Measurements from ENCODE around the gene MT3.

The MT3 gene

GRCh38 chr16:56560447-56560846, 28.9 kb upstream of the MT3 start:
- TF ChIP-seq TCF4 (CRISPR knock-in tag; IDR thresholded peaks at IDR 0.05; ENCODE audit: borderline replicate concordance) (no peak), GLIS3 (CRISPR knock-in tag; IDR thresholded peaks at IDR 0.05) (no peak), ZFP3 (CRISPR knock-in tag; IDR thresholded peaks at IDR 0.05) (no peak), CREB5 (CRISPR knock-in tag; IDR thresholded peaks at IDR 0.05; ENCODE audit: low read depth) (no peak), SNAI2 (CRISPR knock-in tag; IDR thresholded peaks at IDR 0.05) (no peak), ZNF8 (CRISPR knock-in tag; IDR thresholded peaks at IDR 0.05) (no peak), BACH2 (CRISPR knock-in tag; IDR thresholded peaks at IDR 0.05; ENCODE audit: borderline replicate concordance) (no peak), ZNF565 (CRISPR knock-in tag; conservative IDR thresholded peaks at IDR 0.05; ENCODE audit: low read depth) (no peak), ESRRG (CRISPR knock-in tag; IDR thresholded peaks at IDR 0.05) (no peak), TOX (CRISPR knock-in tag; IDR thresholded peaks at IDR 0.05; ENCODE audit: borderline replicate concordance) (no peak), OSR1 (CRISPR knock-in tag; IDR thresholded peaks at IDR 0.05) (no peak), CSDC2 (CRISPR knock-in tag; IDR thresholded peaks at IDR 0.05) (no peak), ZC3H10 (CRISPR knock-in tag; IDR thresholded peaks at IDR 0.05) (no peak), ARNTL (CRISPR knock-in tag; IDR thresholded peaks at IDR 0.05; ENCODE audit: borderline replicate concordance, low read depth) (no peak), PATZ1 (CRISPR knock-in tag; IDR thresholded peaks at IDR 0.05; ENCODE audit: borderline replicate concordance) (no peak), ZFP30 (CRISPR knock-in tag; IDR thresholded peaks at IDR 0.05) (no peak), RARB (CRISPR knock-in tag; IDR thresholded peaks at IDR 0.05) (no peak), ZNF70 (CRISPR knock-in tag; IDR thresholded peaks at IDR 0.05) (no peak), POU6F1 (CRISPR knock-in tag; IDR thresholded peaks at IDR 0.05; ENCODE audit: borderline replicate concordance, low read depth) (no peak), PPARA (CRISPR knock-in tag; IDR thresholded peaks at IDR 0.05; ENCODE audit: borderline replicate concordance) (no peak)
- ATAC-seq, result no peak

GRCh38 chr16:56561126-56561525, 28.2 kb upstream of the MT3 start:
- no peak for ATAC-seq
- TF ChIP-seq ZNF70 (CRISPR knock-in tag; IDR thresholded peaks at IDR 0.05), result no peak
- TF ChIP-seq CSDC2 (CRISPR knock-in tag; IDR thresholded peaks at IDR 0.05), result no peak
- TF ChIP-seq OSR1 (CRISPR knock-in tag; IDR thresholded peaks at IDR 0.05), result no peak
- TF ChIP-seq PPARA (CRISPR knock-in tag; IDR thresholded peaks at IDR 0.05; ENCODE audit: borderline replicate concordance), result no peak
- no peak for TF ChIP-seq TSHZ2 (CRISPR knock-in tag; IDR thresholded peaks at IDR 0.05)
- TF ChIP-seq ZNF565 (CRISPR knock-in tag; conservative IDR thresholded peaks at IDR 0.05; ENCODE audit: low read depth), result no peak
- no peak for TF ChIP-seq ZNF8 (CRISPR knock-in tag; IDR thresholded peaks at IDR 0.05)
- no peak for TF ChIP-seq TCF4 (CRISPR knock-in tag; IDR thresholded peaks at IDR 0.05; ENCODE audit: borderline replicate concordance)
- no peak for TF ChIP-seq GLIS3 (CRISPR knock-in tag; IDR thresholded peaks at IDR 0.05)
- no peak for TF ChIP-seq POU6F1 (CRISPR knock-in tag; IDR thresholded peaks at IDR 0.05; ENCODE audit: borderline replicate concordance, low read depth)
- no peak for TF ChIP-seq ZC3H10 (CRISPR knock-in tag; IDR thresholded peaks at IDR 0.05)
- no peak for TF ChIP-seq CREB5 (CRISPR knock-in tag; IDR thresholded peaks at IDR 0.05; ENCODE audit: low read depth)
- no peak for TF ChIP-seq SNAI2 (CRISPR knock-in tag; IDR thresholded peaks at IDR 0.05)
- no peak for TF ChIP-seq PATZ1 (CRISPR knock-in tag; IDR thresholded peaks at IDR 0.05; ENCODE audit: borderline replicate concordance)
- TF ChIP-seq BACH2 (CRISPR knock-in tag; IDR thresholded peaks at IDR 0.05; ENCODE audit: borderline replicate concordance), result no peak
- TF ChIP-seq CSRNP3 (CRISPR knock-in tag; IDR thresholded peaks at IDR 0.05), result no peak
- no peak for TF ChIP-seq TOX (CRISPR knock-in tag; IDR thresholded peaks at IDR 0.05; ENCODE audit: borderline replicate concordance)
- TF ChIP-seq ZFP30 (CRISPR knock-in tag; IDR thresholded peaks at IDR 0.05), result no peak
- TF ChIP-seq ARNTL (CRISPR knock-in tag; IDR thresholded peaks at IDR 0.05; ENCODE audit: borderline replicate concordance, low read depth), result no peak
- TF ChIP-seq ZFP3 (CRISPR knock-in tag; IDR thresholded peaks at IDR 0.05), result no peak

All from SK-N-SH treated with all-trans-retinoic acid at 6 μM for 48 hours (cell line).